Measurements from ENCODE around the gene GLRB.
"Not testable (repeated sequence)": the region's sequence is repeated elsewhere in the genome, so short reads cannot be mapped to it uniquely, and the experiment has no call there.

GLRB gene

DNA sequence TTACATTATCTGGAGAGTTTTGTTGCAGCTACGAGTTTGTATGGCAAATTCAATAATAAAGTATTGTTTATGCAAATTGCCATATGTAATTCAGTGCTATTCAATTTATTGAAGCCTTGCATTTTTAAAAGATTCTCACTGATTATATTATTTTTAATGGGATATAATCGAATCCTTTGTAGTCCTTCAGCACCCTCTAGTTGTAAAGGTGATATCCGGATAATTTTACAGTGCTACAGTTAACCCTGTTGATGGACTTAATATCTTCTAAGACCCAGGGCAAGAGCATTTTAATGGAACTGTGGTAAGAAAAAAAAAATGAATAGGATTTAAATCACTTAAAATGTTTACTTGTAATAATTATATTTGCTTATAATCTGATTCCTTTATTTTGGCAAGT is 96.1 kb downstream of the GLRB start:
- TF ChIP-seq, protein P1, sequence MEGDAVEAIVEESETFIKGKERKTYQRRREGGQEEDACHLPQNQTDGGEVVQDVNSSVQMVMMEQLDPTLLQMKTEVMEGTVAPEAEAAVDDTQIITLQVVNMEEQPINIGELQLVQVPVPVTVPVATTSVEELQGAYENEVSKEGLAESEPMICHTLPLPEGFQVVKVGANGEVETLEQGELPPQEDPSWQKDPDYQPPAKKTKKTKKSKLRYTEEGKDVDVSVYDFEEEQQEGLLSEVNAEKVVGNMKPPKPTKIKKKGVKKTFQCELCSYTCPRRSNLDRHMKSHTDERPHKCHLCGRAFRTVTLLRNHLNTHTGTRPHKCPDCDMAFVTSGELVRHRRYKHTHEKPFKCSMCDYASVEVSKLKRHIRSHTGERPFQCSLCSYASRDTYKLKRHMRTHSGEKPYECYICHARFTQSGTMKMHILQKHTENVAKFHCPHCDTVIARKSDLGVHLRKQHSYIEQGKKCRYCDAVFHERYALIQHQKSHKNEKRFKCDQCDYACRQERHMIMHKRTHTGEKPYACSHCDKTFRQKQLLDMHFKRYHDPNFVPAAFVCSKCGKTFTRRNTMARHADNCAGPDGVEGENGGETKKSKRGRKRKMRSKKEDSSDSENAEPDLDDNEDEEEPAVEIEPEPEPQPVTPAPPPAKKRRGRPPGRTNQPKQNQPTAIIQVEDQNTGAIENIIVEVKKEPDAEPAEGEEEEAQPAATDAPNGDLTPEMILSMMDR (IDR thresholded peaks at IDR 0.05; ENCODE audit: borderline replicate concordance, insufficient read depth, low read depth, low read length): no peak
- no peak overlapping the region for H3K4me3 ChIP-seq (ENCODE audit: low read depth, low read length)

DNA sequence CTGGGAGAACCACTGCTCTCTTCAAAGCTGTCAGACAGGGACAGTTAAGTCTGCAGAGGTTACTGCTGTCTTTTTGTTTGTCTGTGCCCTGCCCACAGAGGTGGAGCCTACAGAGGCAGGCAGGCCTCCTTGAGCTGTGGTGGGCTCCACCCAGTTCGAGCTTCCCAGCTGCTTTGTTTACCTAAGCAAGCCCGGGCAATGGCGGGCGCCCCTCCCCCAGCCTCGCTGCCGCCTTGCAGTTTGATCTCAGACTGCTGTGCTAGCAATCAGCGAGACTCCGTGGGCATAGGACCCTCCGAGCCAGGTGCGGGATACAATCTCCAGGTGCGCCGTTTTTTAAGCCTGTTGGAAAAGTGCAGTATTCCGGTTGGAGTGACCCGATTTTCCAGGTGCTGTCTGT is 104.3 kb downstream of the GLRB start:
- H3K4me3 ChIP-seq (ENCODE audit: low read depth, low read length): not testable (repeated sequence)

DNA sequence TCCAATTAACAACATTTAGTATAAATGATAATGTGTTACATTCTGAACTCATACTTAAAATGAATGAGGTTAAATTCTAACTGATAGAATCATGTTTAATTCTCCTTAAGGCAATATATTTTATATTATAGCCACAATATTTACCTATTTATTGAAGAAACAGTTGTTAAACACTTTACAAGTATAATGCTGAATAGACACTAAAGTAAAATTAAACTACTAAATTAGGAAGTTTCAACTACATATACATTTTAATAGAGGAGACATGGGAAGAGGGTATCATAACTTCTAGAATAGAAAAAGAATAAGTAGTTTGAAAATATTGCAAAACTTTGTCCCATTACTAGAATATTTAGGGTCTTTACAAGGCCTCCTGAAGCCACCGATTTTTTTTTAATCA is 108.3 kb downstream of the GLRB start:
- TF ChIP-seq, protein P1 (IDR thresholded peaks at IDR 0.05; ENCODE audit: borderline replicate concordance, insufficient read depth, low read depth, low read length): no peak
- H3K4me3 ChIP-seq (ENCODE audit: low read depth, low read length): no peak overlapping the region

DNA sequence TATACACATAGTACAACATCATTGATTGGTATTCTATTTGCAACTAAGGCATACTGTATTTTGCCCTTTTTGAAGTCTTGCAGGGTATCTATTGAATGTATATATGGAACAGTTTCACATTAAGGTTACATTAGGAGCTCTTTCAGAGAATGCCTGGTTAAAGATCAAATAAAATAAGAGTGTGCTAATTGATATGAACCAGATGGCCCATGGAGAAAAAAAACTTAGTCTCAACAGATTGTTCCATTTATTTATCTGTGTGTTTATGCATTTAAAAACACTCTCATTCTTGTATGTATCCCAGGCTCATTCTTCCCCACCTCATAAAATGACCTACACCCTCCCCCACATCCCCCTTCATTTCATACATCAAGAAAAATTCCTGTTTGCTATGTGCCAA is 109.4 kb downstream of the GLRB start:
- no peak overlapping the region for H3K4me3 ChIP-seq (ENCODE audit: low read depth, low read length)
- TF ChIP-seq, protein P1 (IDR thresholded peaks at IDR 0.05; ENCODE audit: borderline replicate concordance, insufficient read depth, low read depth, low read length): no peak

DNA sequence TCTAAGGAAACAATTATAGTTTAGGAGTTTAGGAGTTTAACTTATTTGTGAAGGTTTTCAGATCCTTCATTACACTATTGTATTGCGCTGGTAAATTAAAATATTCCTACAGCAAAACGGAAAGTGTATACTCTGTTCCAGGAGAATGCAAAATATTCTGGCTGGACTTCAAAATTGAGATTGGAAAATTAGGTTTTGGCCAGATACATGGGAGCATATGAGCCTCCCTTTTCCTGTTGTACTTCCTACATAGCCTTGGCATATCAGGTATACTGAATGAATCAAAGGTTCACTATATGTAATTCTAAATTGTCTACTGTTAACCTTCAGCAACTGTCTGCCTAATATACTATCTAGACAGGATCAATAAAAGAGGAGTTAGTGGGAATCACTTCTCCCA is 119.4 kb downstream of the GLRB start:
- TF ChIP-seq, protein P1 (IDR thresholded peaks at IDR 0.05; ENCODE audit: borderline replicate concordance, insufficient read depth, low read depth, low read length): no peak
- no peak overlapping the region for H3K4me3 ChIP-seq (ENCODE audit: low read depth, low read length)

DNA sequence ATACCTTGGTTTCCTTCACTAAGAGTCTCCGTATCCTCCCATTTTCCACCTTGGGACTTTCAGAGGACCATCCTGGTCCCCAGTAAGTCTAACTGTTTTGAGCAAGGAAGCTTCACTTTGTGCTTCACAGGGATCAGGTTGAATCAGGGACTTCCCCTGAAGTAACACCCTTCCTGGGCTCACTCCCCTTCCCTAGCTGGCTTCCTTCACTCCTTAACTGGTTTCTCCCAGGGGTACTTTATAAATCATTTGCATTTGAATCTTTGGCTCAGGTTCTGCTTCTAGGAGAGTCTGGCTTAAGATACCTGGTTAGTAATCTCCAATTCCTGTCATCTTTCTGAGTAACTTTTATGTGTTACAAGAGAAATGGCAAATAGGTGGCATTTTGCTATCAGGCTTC is 120.1 kb downstream of the GLRB start:
- TF ChIP-seq, protein P1 (IDR thresholded peaks at IDR 0.05; ENCODE audit: borderline replicate concordance, insufficient read depth, low read depth, low read length): no peak

DNA sequence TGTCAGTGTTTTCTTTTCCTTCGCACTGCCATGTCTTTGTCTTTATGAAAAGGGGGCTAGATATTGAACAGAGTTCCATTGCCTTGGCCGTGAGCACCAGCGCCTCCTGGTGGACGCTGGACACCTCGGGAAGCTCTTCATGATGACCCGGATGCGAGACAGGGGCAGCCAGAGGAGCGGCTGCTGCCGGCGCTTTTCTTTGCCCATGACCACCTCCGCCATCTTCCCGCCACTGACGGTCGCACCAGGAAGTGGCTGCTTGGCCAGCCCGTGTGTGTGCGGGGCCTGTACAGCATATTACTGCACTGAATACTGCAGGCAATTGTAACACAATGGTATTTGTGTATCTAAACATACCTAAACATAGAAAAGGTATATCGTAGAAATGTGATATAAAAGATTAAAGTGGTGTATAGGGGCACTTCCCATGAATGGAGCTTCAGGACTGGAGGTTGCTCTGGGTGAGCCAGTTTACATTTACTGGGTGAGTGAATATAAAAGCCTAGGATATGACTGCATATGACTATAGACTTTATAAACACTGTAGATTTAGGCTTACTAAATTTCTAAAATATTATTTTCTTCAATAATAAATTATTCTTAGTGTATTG is 128.8 kb downstream of the GLRB start:
- TF ChIP-seq, protein P1 (IDR thresholded peaks at IDR 0.05; ENCODE audit: borderline replicate concordance, insufficient read depth, low read depth, low read length): peak; percentile 70; the same call in 1 of the 2 replicates
- no peak overlapping the region for H3K4me3 ChIP-seq (ENCODE audit: low read depth, low read length)

More for the DNA sequence above, 120.1 kb downstream of the GLRB start:
- no peak overlapping the region for H3K4me3 ChIP-seq (ENCODE audit: low read depth, low read length)

DNA sequence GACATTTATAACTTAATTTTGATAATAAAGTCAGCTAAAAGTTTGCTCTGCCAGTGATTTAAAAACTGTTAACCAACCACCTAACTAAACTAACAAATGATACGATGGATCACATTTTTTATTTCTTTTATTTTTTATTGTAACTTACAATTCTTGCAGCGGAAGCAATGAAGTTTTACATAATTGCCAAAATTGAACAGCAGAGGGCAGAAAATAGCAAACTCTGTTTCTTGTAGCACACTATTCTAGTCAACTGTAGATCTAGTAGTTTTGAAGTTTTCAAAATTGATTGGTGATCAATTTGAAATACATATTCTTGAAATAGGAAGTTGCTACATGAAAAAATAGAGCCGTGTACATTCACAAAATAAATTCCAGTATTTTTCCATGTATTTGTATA is 141.8 kb downstream of the GLRB start:
- H3K4me3 ChIP-seq (ENCODE audit: low read depth, low read length): no peak overlapping the region
- TF ChIP-seq, protein P1 (IDR thresholded peaks at IDR 0.05; ENCODE audit: borderline replicate concordance, insufficient read depth, low read depth, low read length): no peak; the same call in 1 of the 2 replicates
